Body of pancreas (tissue), 4 donors: ENCODE measurements around the gene BOLA2. TPM values are rescaled to one million over a fixed set of nuclear protein-coding genes. Genes with fewer than 3 reads are reported as not detected.
"Not testable (repeated sequence)": the region's sequence is repeated elsewhere in the genome, so short reads cannot be mapped to it uniquely, and the experiment has no call there.

Experiments used
- ATAC-seq: fragments of 150-250 bp; one replicate; pipeline ENCODE4 v1.9.1; 2016
- DNase-seq, 4 donors: peaks; one replicate each; pipeline ENCODE4 v3.0.0-alpha.2; 2019
- H3K27ac ChIP-seq, 4 donors: fragments of 200-600 bp; sonication (generic); 1 replicate in 3 of 4; 2 replicates in 1 of 4; pipeline versions ENCODE4 v1.5.1 to v1.6.1; 2016 to 2019; ENCODE audit warnings: mild to moderate bottlenecking in 1 of 4, mixed read lengths in 1 of 4, moderate library complexity in 1 of 4
- H3K27me3 ChIP-seq, 2 donors: fragments of 200-600 bp; sonication (generic); one replicate each; pipeline ENCODE4 v1.6.0; 2016; ENCODE audit warnings: mild to moderate bottlenecking in 1 of 2
- H3K36me3 ChIP-seq, 2 donors: fragments of 200-600 bp; sonication (generic); replicated peaks in 1 of 2; 2 replicates each; pipeline ENCODE4 v1.5.1; 2016; ENCODE audit warnings: low read depth in 2 of 2; ENCODE audit not compliant: insufficient read depth in 1 of 2
- H3K4me1 ChIP-seq: fragments of 200-600 bp; sonication (generic); one replicate; pipeline ENCODE4 v1.6.0; 2016
- H3K4me3 ChIP-seq, 2 donors: fragments of 200-600 bp; sonication (generic); 1 replicate in 1 of 2; 2 replicates in 1 of 2; pipeline ENCODE4 v1.5.1; 2016 to 2019
- H3K9me3 ChIP-seq, 3 donors: fragments of 200-600 bp; sonication (generic); 1 replicate in 2 of 3; 2 replicates in 1 of 3; pipeline ENCODE4 v1.5.1; 2016
- WGBS, 2 donors: methylation state at CpG; one replicate each; pipeline ENCODE4 v1.1.5; 2017; 5-methylcytosine and 5-hydroxymethylcytosine counted together
- intact Hi-C: fragments of 100-400 bp; cut with DNase I; formaldehyde crosslinking; loops from one replicate; pipeline ENCODE4 v1.15.1; 2023
- small RNA-seq: library from RNA; depleted of rRNA; stranded (forward); fragments of <200 nt; gene quantifications from one replicate; pipeline ENCODE3, GENCODE V24; 2016
- total RNA-seq, 2 donors: library from RNA; depleted of rRNA; stranded (reverse); fragments of >200 nt; gene quantifications; one replicate each; pipeline ENCODE4 v1.1.0, GENCODE V29; 2016

BOLA2 gene
- total RNA-seq, 2 donors from 2014 or later = 5.2 to 16.2 TPM

- H3K9me3 ChIP-seq, H3K36me3 ChIP-seq, H3K4me3 ChIP-seq, H3K27ac ChIP-seq, intact Hi-C loops, H3K4me1 ChIP-seq, H3K27me3 ChIP-seq, DNase-seq: not testable (repeated sequence)
- no CpG with 5 or more reads among the region's 21 CpGs for WGBS, 2 donors
- peak; percentile 23 for ATAC-seq
These were observed 397 bp downstream of the BOLA2 start for GRCh38 chr16:29453754-29454153.

- H3K9me3 ChIP-seq, H3K4me3 ChIP-seq, H3K4me1 ChIP-seq, DNase-seq, H3K36me3 ChIP-seq, ATAC-seq, H3K27ac ChIP-seq, H3K27me3 ChIP-seq, intact Hi-C loops: not testable (repeated sequence)
- 90 to 97% methylated on average over 3 of the region's 3 CpGs for WGBS, 2 donors
These were observed 28.8 kb downstream of the BOLA2 start for GRCh38 chr16:29425390-29425789.

DNA sequence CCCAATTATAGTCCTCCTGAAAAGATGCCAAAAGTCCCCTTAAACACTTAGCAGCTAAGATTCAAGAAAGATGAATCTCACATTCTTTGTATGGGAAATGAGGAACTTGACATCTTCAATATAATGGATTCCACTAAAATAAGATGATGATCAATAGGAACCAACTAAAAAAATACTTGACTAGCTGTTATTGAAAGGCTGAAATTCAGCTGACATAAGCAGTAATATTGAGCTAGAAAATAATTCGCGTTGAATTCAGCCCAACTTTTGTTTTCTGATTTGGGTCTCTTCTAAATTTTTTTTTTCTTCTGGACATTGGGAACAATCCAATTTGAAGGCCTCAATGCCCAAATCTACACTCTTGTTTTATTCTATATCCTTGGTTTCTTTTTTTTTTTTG, 30.6 kb downstream of the BOLA2 start:
- H3K27ac ChIP-seq, H3K4me3 ChIP-seq, H3K36me3 ChIP-seq, H3K27me3 ChIP-seq, intact Hi-C loops, DNase-seq, H3K9me3 ChIP-seq, H3K4me1 ChIP-seq, ATAC-seq: not testable (repeated sequence)
- WGBS, 2 donors = 93 to 94% methylated on average over 2 of the region's 2 CpGs

- 28 to 58% methylated on average over 5 to 7 of the region's 7 CpGs for WGBS, 2 donors
- H3K27me3 ChIP-seq, intact Hi-C loops, DNase-seq, H3K4me3 ChIP-seq, ATAC-seq, H3K9me3 ChIP-seq, H3K36me3 ChIP-seq, H3K27ac ChIP-seq, H3K4me1 ChIP-seq: not testable (repeated sequence)
These were observed 48.9 kb downstream of the BOLA2 start for GRCh38 chr16:29405249-29405648.

Small RNA genes lying within 50 kb of the gene (small RNA-seq; reads per million reads assigned to genes)
- not detected for gene AC133555.2

Other genes starting within 250 kb of the BOLA2 start
- gene NPIPB11, start 47.6 kb downstream of the BOLA2 start, total RNA-seq = 1 to 10 TPM in 1 of 2 donors, under 1 TPM in 1; 0.78 to 1.6 TPM
- gene SLX1B, start 182 bp upstream of the BOLA2 start, total RNA-seq = 10 to 100 TPM; 20.8 to 52.7 TPM
- gene SULT1A4, start 5.6 kb upstream of the BOLA2 start, total RNA-seq = 1 to 10 TPM; 1.8 to 6.3 TPM
- gene NPIPB12, start 52.1 kb upstream of the BOLA2 start, total RNA-seq = 10 to 100 TPM; 16.5 to 47.2 TPM
- gene SPN, start 208.9 kb upstream of the BOLA2 start, total RNA-seq = 1 to 10 TPM; 1.3 to 2.0 TPM
- 10 to 100 TPM; 28.0 to 30.3 TPM for gene QPRT, start 224.8 kb upstream of the BOLA2 start, total RNA-seq